Measurements from ENCODE around the gene ACAP2.

- TF ChIP-seq CTCF (IDR thresholded peaks at IDR 0.05; ENCODE audit: low read depth, low read length) (no peak), POLR2A (IDR thresholded peaks at IDR 0.05; ENCODE audit: extremely low read depth, insufficient read length) (no peak)
These were observed 145.4 kb downstream of the ACAP2 start for GRCh38 chr3:195297446-195297845.

Data from NB4 (cell line).